CD4-positive, alpha-beta T cell treated with Interleukin-6 at 100 ng/mL for 8 hours (primary cell): ENCODE data around the gene SCAPER.
"Not testable (repeated sequence)": the region's sequence is repeated elsewhere in the genome, so short reads cannot be mapped to it uniquely, and the experiment has no call there.

ENCODE experiments used
- DNase-seq: peaks from one replicate; pipeline ENCODE4 v3.0.0-alpha.2; 2020; ENCODE audit warnings: mixed read lengths, low spot score

Gene SCAPER

GRCh38 chr15:76495487-76495886 is 409.7 kb downstream of the SCAPER start:
- no peak for DNase-seq

GRCh38 chr15:76492538-76492937 is 412.6 kb downstream of the SCAPER start:
- DNase-seq = no peak

GRCh38 chr15:76483752-76484151 is 421.4 kb downstream of the SCAPER start:
- DNase-seq = no peak

GRCh38 chr15:76483018-76483417 is 422.1 kb downstream of the SCAPER start:
- no peak for DNase-seq

GRCh38 chr15:76480267-76480666 is 424.9 kb downstream of the SCAPER start:
- no peak for DNase-seq

- DNase-seq = no peak
Measured at GRCh38 chr15:76470691-76471090, 434.4 kb downstream of the SCAPER start.

GRCh38 chr15:76468722-76469121 is 436.4 kb downstream of the SCAPER start:
- DNase-seq = no peak

GRCh38 chr15:76467136-76467535 is 438.0 kb downstream of the SCAPER start:
- no peak for DNase-seq

- no peak for DNase-seq
Measured at GRCh38 chr15:76465728-76466127, 439.4 kb downstream of the SCAPER start.

GRCh38 chr15:76464247-76464646 is 440.9 kb downstream of the SCAPER start:
- no peak for DNase-seq

- DNase-seq = no peak
Measured at GRCh38 chr15:76460871-76461270, 444.3 kb downstream of the SCAPER start.

GRCh38 chr15:76460347-76460746 is 444.8 kb downstream of the SCAPER start:
- no peak for DNase-seq

- no peak for DNase-seq
Measured at GRCh38 chr15:76451540-76451939, 453.6 kb downstream of the SCAPER start.

GRCh38 chr15:76449455-76449854 is 455.7 kb downstream of the SCAPER start:
- DNase-seq = no peak

GRCh38 chr15:76448755-76449154 is 456.4 kb downstream of the SCAPER start:
- DNase-seq = no peak

GRCh38 chr15:76447728-76448441 is 457.3 kb downstream of the SCAPER start:
- no peak for DNase-seq

- no peak for DNase-seq
Measured at GRCh38 chr15:76440441-76440840, 464.7 kb downstream of the SCAPER start.

- DNase-seq = no peak
Measured at GRCh38 chr15:76439542-76439941, 465.6 kb downstream of the SCAPER start.

GRCh38 chr15:76433798-76434400 is 471.2 kb downstream of the SCAPER start:
- DNase-seq = no peak

- DNase-seq = not testable (repeated sequence)
Measured at GRCh38 chr15:76433036-76433435, 472.1 kb downstream of the SCAPER start.

GRCh38 chr15:76432604-76433003 is 472.5 kb downstream of the SCAPER start:
- no peak for DNase-seq

GRCh38 chr15:76431971-76432370 is 473.2 kb downstream of the SCAPER start:
- DNase-seq = no peak

GRCh38 chr15:76430711-76431110 is 474.4 kb downstream of the SCAPER start:
- DNase-seq = not testable (repeated sequence)

- no peak for DNase-seq
Measured at GRCh38 chr15:76429661-76430060, 475.5 kb downstream of the SCAPER start.
